ENCODE results near the gene IL1RN. TPM values are rescaled to one million over a fixed set of nuclear protein-coding genes. Genes with fewer than 3 reads are reported as not detected.

IL1RN gene
- total and polyA plus RNA-seq, 2 of the 13 experiments (the other 11 are each of a cell fraction or from before 2014, with no cell fraction given) = 21.2 to 101 TPM

GRCh38 chr2:113180131-113180946 is 52.9 kb downstream of the IL1RN start (continued):
- no peak for TF ChIP-seq ZUFSP (CRISPR knock-in tag; IDR thresholded peaks at IDR 0.05; ENCODE audit: borderline replicate concordance)
- TF ChIP-seq GZF1 (CRISPR knock-in tag; IDR thresholded peaks at IDR 0.05) = no peak
- no peak for TF ChIP-seq RFX1 (IDR thresholded peaks at IDR 0.05)
- TF ChIP-seq ZNF263 (CRISPR knock-in tag; IDR thresholded peaks at IDR 0.05) = peak; percentile 74; the same call in 1 of the 2 replicates
- TF ChIP-seq ZNF382 (CRISPR knock-in tag; IDR thresholded peaks at IDR 0.05; ENCODE audit: borderline replicate concordance) = no peak
- TF ChIP-seq ZNF619 (CRISPR knock-in tag; IDR thresholded peaks at IDR 0.05) = 0 out of 2 replicates have a peak, but pooled peaks have one; percentile 74
- no peak for TF ChIP-seq SCMH1 (CRISPR knock-in tag; IDR thresholded peaks at IDR 0.05; ENCODE audit: borderline replicate concordance)
- TF ChIP-seq ZFP36L1 (CRISPR knock-in tag; IDR thresholded peaks at IDR 0.05) = 0 out of 2 replicates have a peak, but pooled peaks have one; percentile 68
- TF ChIP-seq MED1 (CRISPR knock-in tag; IDR thresholded peaks at IDR 0.05) = peak; percentile 90
- TF ChIP-seq ARHGAP35 (CRISPR knock-in tag; IDR thresholded peaks at IDR 0.05; ENCODE audit: borderline replicate concordance) = peak; percentile 29; the same call in 1 of the 2 replicates
- peak; percentile 46; the same call in 1 of the 2 replicates for TF ChIP-seq CREM (IDR thresholded peaks at IDR 0.05)
- TF ChIP-seq CREM (CRISPR knock-in tag; IDR thresholded peaks at IDR 0.05) = no peak
- TF ChIP-seq PBX3 (CRISPR knock-in tag; IDR thresholded peaks at IDR 0.05; ENCODE audit: borderline replicate concordance) = no peak
- TF ChIP-seq ZNF17 (CRISPR knock-in tag; IDR thresholded peaks at IDR 0.05) = no peak
- TF ChIP-seq ZNF841 (CRISPR knock-in tag; IDR thresholded peaks at IDR 0.05; ENCODE audit: borderline replicate concordance) = no peak
- no peak for TF ChIP-seq CEBPZ (IDR thresholded peaks at IDR 0.05; ENCODE audit: low read length)
- peak; percentile 72; the same call in 1 of the 2 replicates for TF ChIP-seq RXRB (CRISPR knock-in tag; IDR thresholded peaks at IDR 0.05; ENCODE audit: borderline replicate concordance)
- TF ChIP-seq IKZF1 (IDR thresholded peaks at IDR 0.05) = no peak
- no peak for TF ChIP-seq NFKBIZ (CRISPR knock-in tag; IDR thresholded peaks at IDR 0.05)
- peak; percentile 56; the same call in 1 of the 2 replicates for TF ChIP-seq ZNF160 (CRISPR knock-in tag; IDR thresholded peaks at IDR 0.05)
- TF ChIP-seq, protein P1, sequence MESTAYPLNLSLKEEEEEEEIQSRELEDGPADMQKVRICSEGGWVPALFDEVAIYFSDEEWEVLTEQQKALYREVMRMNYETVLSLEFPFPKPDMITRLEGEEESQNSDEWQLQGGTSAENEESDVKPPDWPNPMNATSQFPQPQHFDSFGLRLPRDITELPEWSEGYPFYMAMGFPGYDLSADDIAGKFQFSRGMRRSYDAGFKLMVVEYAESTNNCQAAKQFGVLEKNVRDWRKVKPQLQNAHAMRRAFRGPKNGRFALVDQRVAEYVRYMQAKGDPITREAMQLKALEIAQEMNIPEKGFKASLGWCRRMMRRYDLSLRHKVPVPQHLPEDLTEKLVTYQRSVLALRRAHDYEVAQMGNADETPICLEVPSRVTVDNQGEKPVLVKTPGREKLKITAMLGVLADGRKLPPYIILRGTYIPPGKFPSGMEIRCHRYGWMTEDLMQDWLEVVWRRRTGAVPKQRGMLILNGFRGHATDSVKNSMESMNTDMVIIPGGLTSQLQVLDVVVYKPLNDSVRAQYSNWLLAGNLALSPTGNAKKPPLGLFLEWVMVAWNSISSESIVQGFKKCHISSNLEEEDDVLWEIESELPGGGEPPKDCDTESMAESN (CRISPR knock-in tag; conservative IDR thresholded peaks at IDR 0.05) = 0 out of 2 replicates have a peak, but pooled peaks have one; percentile 45
- peak; percentile 26; the same call in 1 of the 2 replicates for TF ChIP-seq MEIS1 (CRISPR knock-in tag; IDR thresholded peaks at IDR 0.05; ENCODE audit: borderline replicate concordance)
